Left ventricle myocardium inferior (tissue), 1 donor: Measurements from ENCODE around the gene SPTA1. TPM values are rescaled to one million over a fixed set of nuclear protein-coding genes. Genes with fewer than 3 reads are reported as not detected.
"Not testable (repeated sequence)": the region's sequence is repeated elsewhere in the genome, so short reads cannot be mapped to it uniquely, and the experiment has no call there.

Experiments
- DNase-seq: peaks from one replicate; pipeline ENCODE4 v3.0.0-alpha.2; 2020
- H3K27ac ChIP-seq: fragments of 200-600 bp; replicated peaks from 2 replicates; pipeline ENCODE4 v1.8.0; 2021
- H3K27me3 ChIP-seq: fragments of 200-600 bp; 2 replicates; pipeline ENCODE4 v1.8.0; 2021; ENCODE audit warnings: low read depth
- H3K36me3 ChIP-seq: fragments of 200-600 bp; 2 replicates; pipeline ENCODE4 v1.8.0; 2021
- H3K4me1 ChIP-seq: fragments of 200-600 bp; 2 replicates; pipeline ENCODE4 v1.8.0; 2021
- H3K4me3 ChIP-seq: fragments of 200-600 bp; 2 replicates; pipeline ENCODE4 v1.8.0; 2021; ENCODE audit warnings: mild to moderate bottlenecking, moderate library complexity
- H3K9me3 ChIP-seq: fragments of 200-600 bp; replicated peaks from 2 replicates; pipeline ENCODE4 v1.8.0; 2021
- intact Hi-C: fragments of 100-400 bp; cut with micrococcal nuclease; formaldehyde crosslinking; loops from one replicate; pipeline ENCODE4 v1.11.0; 2022
- total RNA-seq: library from RNA; stranded (reverse); fragmentation: NEBNext Ultra II Directional; extraction: Animal tissue kit (Norgen Biotek cat#: 25700); gene quantifications from one replicate; pipeline ENCODE4 v1.2.1, GENCODE V29; 2021
- TF ChIP-seq, protein P1 (sequence below): fragments of 200-600 bp; IDR thresholded peaks from 2 replicates; pipeline ENCODE4 v1.8.0; 2021; ENCODE audit warnings: antibody characterized with exemption, mild to moderate bottlenecking, borderline replicate concordance
- donor health status: DM: no; HTN: yes; CAD: no; lungs with severe emphysema.

The SPTA1 gene
- total RNA-seq, 1 donor from 2014 or later = not detected

DNA sequence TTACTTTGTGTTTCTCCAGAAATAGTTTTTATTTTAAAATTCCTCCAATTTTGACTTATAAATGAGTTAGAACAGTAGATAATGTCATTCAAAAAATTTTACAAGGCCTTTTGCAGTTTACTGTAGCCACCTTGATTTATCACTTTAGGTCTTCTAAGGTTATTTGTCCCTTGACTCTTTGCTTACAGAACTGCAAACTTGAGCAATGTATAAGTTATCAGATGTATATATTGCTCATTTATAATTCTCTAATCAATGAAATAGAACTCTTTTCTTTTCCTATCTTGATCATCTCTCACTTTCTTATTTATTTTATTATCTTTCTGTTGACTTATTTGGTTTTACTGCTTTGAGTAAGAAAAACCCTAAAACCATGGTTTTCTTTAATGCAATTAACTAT is 5.8 kb upstream of the SPTA1 start:
- TF ChIP-seq, protein P1, sequence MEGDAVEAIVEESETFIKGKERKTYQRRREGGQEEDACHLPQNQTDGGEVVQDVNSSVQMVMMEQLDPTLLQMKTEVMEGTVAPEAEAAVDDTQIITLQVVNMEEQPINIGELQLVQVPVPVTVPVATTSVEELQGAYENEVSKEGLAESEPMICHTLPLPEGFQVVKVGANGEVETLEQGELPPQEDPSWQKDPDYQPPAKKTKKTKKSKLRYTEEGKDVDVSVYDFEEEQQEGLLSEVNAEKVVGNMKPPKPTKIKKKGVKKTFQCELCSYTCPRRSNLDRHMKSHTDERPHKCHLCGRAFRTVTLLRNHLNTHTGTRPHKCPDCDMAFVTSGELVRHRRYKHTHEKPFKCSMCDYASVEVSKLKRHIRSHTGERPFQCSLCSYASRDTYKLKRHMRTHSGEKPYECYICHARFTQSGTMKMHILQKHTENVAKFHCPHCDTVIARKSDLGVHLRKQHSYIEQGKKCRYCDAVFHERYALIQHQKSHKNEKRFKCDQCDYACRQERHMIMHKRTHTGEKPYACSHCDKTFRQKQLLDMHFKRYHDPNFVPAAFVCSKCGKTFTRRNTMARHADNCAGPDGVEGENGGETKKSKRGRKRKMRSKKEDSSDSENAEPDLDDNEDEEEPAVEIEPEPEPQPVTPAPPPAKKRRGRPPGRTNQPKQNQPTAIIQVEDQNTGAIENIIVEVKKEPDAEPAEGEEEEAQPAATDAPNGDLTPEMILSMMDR = no peak
- Histone ChIP-seq H3K4me1 (no peaks in the 10 kb centered on the region), H3K27ac (no peak overlapping the region), H3K36me3 (no peaks in the 10 kb centered on the region), H3K4me3 (no peak overlapping the region), H3K9me3 (no peaks in the 10 kb centered on the region), H3K27me3 (no peaks in the 10 kb centered on the region)
- intact Hi-C loops = no loop called here
- DNase-seq = no peak

- Histone ChIP-seq H3K4me1 (no peaks in the 10 kb centered on the region), H3K4me3 (no peak overlapping the region), H3K27ac (no peak overlapping the region), H3K27me3 (no peaks in the 10 kb centered on the region), H3K36me3 (no peaks in the 10 kb centered on the region), H3K9me3 (no peaks in the 10 kb centered on the region)
- DNase-seq = no peak
- intact Hi-C loops = no loop called here
- TF ChIP-seq, protein P1 = no peak
Measured at GRCh38 chr1:158691907-158692306, 5.4 kb upstream of the SPTA1 start.

GRCh38 chr1:158691149-158691548 is 4.6 kb upstream of the SPTA1 start:
- H3K9me3 ChIP-seq, H3K36me3 ChIP-seq, H3K4me3 ChIP-seq, intact Hi-C loops, H3K27me3 ChIP-seq, H3K27ac ChIP-seq, H3K4me1 ChIP-seq, DNase-seq: not testable (repeated sequence)

GRCh38 chr1:158689875-158690274 is 3.4 kb upstream of the SPTA1 start:
- H3K9me3 ChIP-seq = no peaks in the 10 kb centered on the region
- DNase-seq = no peak
- H3K4me3 ChIP-seq = no peak overlapping the region
- H3K27ac ChIP-seq = no peak overlapping the region
- H3K4me1 ChIP-seq = no peaks in the 10 kb centered on the region
- TF ChIP-seq, protein P1 = no peak
- H3K36me3 ChIP-seq = no peaks in the 10 kb centered on the region
- no peaks in the 10 kb centered on the region for H3K27me3 ChIP-seq
- intact Hi-C loops = no loop called here

- intact Hi-C loops = no loop called here
- Histone ChIP-seq H3K27ac (no peak overlapping the region), H3K4me1 (no peaks in the 10 kb centered on the region), H3K36me3 (no peaks in the 10 kb centered on the region), H3K27me3 (no peaks in the 10 kb centered on the region), H3K4me3 (no peak overlapping the region), H3K9me3 (no peaks in the 10 kb centered on the region)
- DNase-seq = no peak
- TF ChIP-seq, protein P1 = no peak
Measured at GRCh38 chr1:158689110-158689509, 2.6 kb upstream of the SPTA1 start.

DNA sequence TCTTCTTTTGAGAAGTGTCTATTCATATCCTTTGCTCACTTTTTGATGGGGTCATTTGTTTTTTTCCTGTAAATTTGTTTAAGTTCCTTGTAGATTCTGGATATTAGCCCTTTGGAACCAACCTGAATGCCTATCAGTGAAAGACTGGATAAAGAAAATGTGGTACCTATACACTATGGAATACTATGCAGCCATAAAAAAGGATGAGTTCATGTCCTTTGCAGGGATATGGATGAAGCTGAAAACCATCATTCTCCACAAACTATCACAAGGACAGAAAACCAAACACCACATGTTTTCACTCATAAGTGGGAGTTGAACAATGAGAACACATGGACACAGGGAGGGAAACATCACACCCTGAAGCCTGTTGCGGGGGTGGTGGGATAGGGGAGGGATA is 1.8 kb upstream of the SPTA1 start:
- H3K4me3 ChIP-seq, H3K4me1 ChIP-seq, intact Hi-C loops, H3K27me3 ChIP-seq, H3K36me3 ChIP-seq, H3K27ac ChIP-seq, H3K9me3 ChIP-seq, DNase-seq: not testable (repeated sequence)

- TF ChIP-seq, protein P1 = no peak
- H3K27me3 ChIP-seq = no peaks in the 10 kb centered on the region
- intact Hi-C loops = no loop called here
- no peaks in the 10 kb centered on the region for H3K36me3 ChIP-seq
- H3K9me3 ChIP-seq = no peaks in the 10 kb centered on the region
- H3K4me1 ChIP-seq = no peaks in the 10 kb centered on the region
- DNase-seq = no peak
- H3K27ac ChIP-seq = no peak overlapping the region
- H3K4me3 ChIP-seq = no peak overlapping the region
Measured at GRCh38 chr1:158687037-158687436, 522 bp upstream of the SPTA1 start.
